ENCODE measurements around the gene ATP6AP2.
"Not testable (repeated sequence)": the region's sequence is repeated elsewhere in the genome, so short reads cannot be mapped to it uniquely, and the experiment has no call there.

DNA sequence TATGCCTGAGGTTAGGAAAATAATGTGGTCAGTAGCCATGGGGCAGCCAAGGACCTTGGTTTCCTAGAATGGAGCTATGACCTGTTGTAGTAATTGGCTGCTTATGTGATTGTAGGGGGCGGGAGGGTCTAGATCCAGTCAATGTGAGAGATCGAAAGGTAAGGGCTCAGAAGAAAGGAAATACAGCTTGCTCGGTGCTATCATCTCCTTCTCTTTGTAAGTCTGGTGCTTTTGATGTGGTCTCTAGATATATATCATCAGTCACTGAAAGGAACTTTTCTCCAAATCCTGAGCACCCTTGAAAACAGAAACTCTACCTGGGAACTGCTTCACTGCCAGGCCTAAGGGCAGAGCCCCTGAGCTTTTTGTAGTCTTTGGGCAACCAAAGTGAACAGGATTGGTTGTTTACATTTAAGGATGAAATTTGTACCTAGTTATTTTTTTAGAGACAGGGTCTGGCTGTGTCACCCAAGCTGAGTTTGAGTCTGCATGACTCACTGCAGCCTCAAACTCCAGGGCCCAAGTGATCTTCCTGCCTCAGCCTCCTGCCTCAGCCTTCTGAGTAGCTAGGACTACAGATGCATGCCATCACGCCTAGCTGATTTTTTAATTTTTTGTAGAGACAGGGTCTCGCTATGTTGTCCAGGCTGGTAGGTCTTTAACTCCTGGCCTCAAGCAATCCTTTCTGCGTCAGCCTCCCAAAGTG, 9.0 kb downstream of the ATP6AP2 start:
- TF ChIP-seq POLR2A (IDR thresholded peaks at IDR 0.05), result not testable (repeated sequence)
- TF ChIP-seq, protein P1, sequence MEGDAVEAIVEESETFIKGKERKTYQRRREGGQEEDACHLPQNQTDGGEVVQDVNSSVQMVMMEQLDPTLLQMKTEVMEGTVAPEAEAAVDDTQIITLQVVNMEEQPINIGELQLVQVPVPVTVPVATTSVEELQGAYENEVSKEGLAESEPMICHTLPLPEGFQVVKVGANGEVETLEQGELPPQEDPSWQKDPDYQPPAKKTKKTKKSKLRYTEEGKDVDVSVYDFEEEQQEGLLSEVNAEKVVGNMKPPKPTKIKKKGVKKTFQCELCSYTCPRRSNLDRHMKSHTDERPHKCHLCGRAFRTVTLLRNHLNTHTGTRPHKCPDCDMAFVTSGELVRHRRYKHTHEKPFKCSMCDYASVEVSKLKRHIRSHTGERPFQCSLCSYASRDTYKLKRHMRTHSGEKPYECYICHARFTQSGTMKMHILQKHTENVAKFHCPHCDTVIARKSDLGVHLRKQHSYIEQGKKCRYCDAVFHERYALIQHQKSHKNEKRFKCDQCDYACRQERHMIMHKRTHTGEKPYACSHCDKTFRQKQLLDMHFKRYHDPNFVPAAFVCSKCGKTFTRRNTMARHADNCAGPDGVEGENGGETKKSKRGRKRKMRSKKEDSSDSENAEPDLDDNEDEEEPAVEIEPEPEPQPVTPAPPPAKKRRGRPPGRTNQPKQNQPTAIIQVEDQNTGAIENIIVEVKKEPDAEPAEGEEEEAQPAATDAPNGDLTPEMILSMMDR (IDR thresholded peaks at IDR 0.05), result not testable (repeated sequence)
